Panc1 (cell line): Measurements from ENCODE around the gene PPIP5K2. TPM values are rescaled to one million over a fixed set of nuclear protein-coding genes. Genes with fewer than 3 reads are reported as not detected.

Experiments
- ATAC-seq: fragments of 200-7000 bp; cut with Tn5 transposase; 2 replicates; pipeline ENCODE4 v1.9.1; 2020; ENCODE audit warnings: mild to moderate bottlenecking, moderate library complexity
- BruUV-seq: library from RNA; stranded (reverse); fragments of 400-500 nt; replicated peaks from 2 replicates; lab custom pipeline; 2021; lab: Mats Ljungman, UMichigan
- CTCF ChIA-PET: fragments of 300-600 bp; sonication (Branson Sonifier 250); formaldehyde crosslinking; loops from one replicate; lab custom pipeline; 2022; ENCODE audit warnings: antibody characterized with exemption; lab: Charles Lee
- POLR2A ChIA-PET: fragments of 300-600 bp; sonication (Branson Sonifier 250); formaldehyde crosslinking; loops from one replicate; lab custom pipeline; 2022; ENCODE audit warnings: antibody characterized with exemption; lab: Charles Lee
- DNase-seq: peaks from one replicate; pipeline ENCODE4 v3.0.0-alpha.2; 2010; ENCODE audit warnings: low read depth, low spot score
- H3K27ac ChIP-seq: 2 replicates; pipeline ENCODE4 v1.5.1; 2011; ENCODE audit warnings: mild to moderate bottlenecking, low read length, inconsistent platforms
- H3K27me3 ChIP-seq: fragments of 200-500 bp; sonication (Bioruptor generic); 2 replicates; pipeline ENCODE4 v1.6.0; 2014; ENCODE audit warnings: low read length, inconsistent platforms; ENCODE audit not compliant: control insufficient read depth, insufficient read depth
- H3K36me3 ChIP-seq: fragments of 200-500 bp; sonication (Bioruptor generic); 2 replicates; pipeline ENCODE4 v1.5.1; 2014; ENCODE audit warnings: inconsistent platforms, mild to moderate bottlenecking, low read length, moderate library complexity; ENCODE audit not compliant: control insufficient read depth, insufficient read depth
- H3K4me1 ChIP-seq: 2 replicates; pipeline ENCODE4 v1.5.1; 2011; ENCODE audit warnings: inconsistent platforms, mild to moderate bottlenecking, low read length, moderate library complexity; ENCODE audit not compliant: control insufficient read depth, insufficient read depth
- H3K4me3 ChIP-seq, 2 experiments: 2 replicates each; pipeline ENCODE4 v1.5.1; 2011 to 2012; ENCODE audit warnings: low read depth in 2 of 2, low read length in 2 of 2, mild to moderate bottlenecking in 2 of 2, inconsistent platforms in 1 of 2, moderate library complexity in 1 of 2
- H3K9me3 ChIP-seq: fragments of 200-500 bp; sonication (Bioruptor generic); 2 replicates; pipeline ENCODE4 v1.5.1; 2014; ENCODE audit warnings: low read depth, mild to moderate bottlenecking, inconsistent platforms, low read length, moderate library complexity; ENCODE audit not compliant: control insufficient read depth, insufficient read depth
- POLR2AphosphoS5 ChIP-seq: IDR thresholded peaks from 2 replicates; pipeline ENCODE4 v1.6.1; 2012; ENCODE audit warnings: mild to moderate bottlenecking, low read depth, low read length, moderate library complexity
- SIN3A ChIP-seq: IDR thresholded peaks from 2 replicates; pipeline ENCODE4 v1.6.1; 2012; ENCODE audit warnings: low read depth, mild to moderate bottlenecking, low read length, moderate library complexity, borderline replicate concordance; ENCODE audit not compliant: insufficient read depth
- TCF7L2 ChIP-seq: IDR thresholded peaks from 2 replicates; pipeline ENCODE4 v1.6.1; 2011; ENCODE audit warnings: mild to moderate bottlenecking, low read depth, low read length, inconsistent platforms
- in situ Hi-C: cut with HindIII; loops from 2 replicates; pipeline ENCODE4 v1.10.0; 2016; ENCODE audit warnings: low sequenced_read_pairs, low pct_unique_long_range_greater_than_20kb
- intact Hi-C: fragments of 100-400 bp; cut with micrococcal nuclease; formaldehyde crosslinking; loops from one replicate; pipeline ENCODE4 v1.10.0; 2022; ENCODE audit not compliant: unreplicated experiment
- total RNA-seq: library from RNA; stranded (reverse); gene quantifications from one replicate; pipeline ENCODE4 v1.2.1, GENCODE V29; 2021; ENCODE audit not compliant: unreplicated experiment
- TF ChIP-seq, protein P1 (sequence below): fragments of 450-650 bp; IDR thresholded peaks from 2 replicates; pipeline ENCODE4 v1.5.1; 2017; ENCODE audit warnings: mild to moderate bottlenecking
- TF ChIP-seq, protein P2 (sequence below), 2 experiments: IDR thresholded peaks; 2 replicates each; pipeline ENCODE4 v1.6.1; 2011 to 2012; ENCODE audit warnings: low read depth in 2 of 2, control low read depth in 1 of 2, low read length in 1 of 2, mild to moderate bottlenecking in 1 of 2, moderate library complexity in 1 of 2; ENCODE audit not compliant: insufficient read depth in 1 of 2

The PPIP5K2 gene
- total RNA-seq, 1 experiment from 2014 or later = 56.8 TPM

DNA sequence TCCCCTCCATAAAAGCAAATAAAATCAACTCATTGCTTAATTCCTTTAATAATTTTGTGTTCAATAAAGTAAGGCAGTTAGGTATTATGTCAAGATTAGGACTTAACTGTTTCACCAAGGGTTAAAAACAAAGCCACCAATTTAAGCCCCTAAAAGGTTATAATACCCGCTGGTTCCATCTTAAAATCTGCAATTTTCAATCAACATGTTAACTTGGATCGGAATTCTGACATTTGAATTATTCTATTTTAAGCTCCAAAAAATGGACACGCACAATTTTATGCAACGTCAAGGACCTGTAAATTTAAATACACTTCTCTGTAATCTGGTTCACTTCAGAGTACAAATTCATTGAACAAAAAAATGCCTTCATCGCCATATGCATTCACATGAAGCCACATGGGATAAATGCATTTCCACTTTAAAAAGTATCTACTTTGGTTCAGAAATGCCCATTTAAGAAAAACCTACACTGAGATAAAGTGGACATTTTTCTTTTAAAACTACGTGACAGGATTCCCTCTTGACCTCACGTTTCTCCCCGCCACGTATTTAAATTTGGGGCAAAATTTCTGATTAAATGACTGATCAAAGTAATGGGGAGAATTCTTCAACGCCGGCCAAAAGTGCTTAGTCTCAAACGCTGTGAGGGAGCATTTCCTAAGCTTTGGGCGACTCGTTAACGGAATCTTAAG lies 884 bp upstream of the PPIP5K2 start:
- ChIA-PET POLR2A (interaction anchor here (0.6 kb wide), 1 partner anchor 10 kb away, joined by 3 read pairs; no protein-coding TSS in a partner anchor), CTCF (no interaction called here)
- Histone ChIP-seq H3K27me3 (no peaks in the 10 kb centered on the region), H3K9me3 (no peaks in the 10 kb centered on the region), H3K27ac (peak overlapping the region; percentile 100), H3K4me1 (peaks cover 19% of the 10 kb centered on the region; the same call in 1 of the 2 replicates), H3K4me3 (peak overlapping the region; percentile 98 to 100), H3K36me3 (peaks cover 8% of the 10 kb centered on the region; the same call in 1 of the 2 replicates)
- TF ChIP-seq POLR2AphosphoS5 = no peak
- TF ChIP-seq SIN3A = no peak
- TF ChIP-seq TCF7L2 = no peak
- TF ChIP-seq, protein P1, sequence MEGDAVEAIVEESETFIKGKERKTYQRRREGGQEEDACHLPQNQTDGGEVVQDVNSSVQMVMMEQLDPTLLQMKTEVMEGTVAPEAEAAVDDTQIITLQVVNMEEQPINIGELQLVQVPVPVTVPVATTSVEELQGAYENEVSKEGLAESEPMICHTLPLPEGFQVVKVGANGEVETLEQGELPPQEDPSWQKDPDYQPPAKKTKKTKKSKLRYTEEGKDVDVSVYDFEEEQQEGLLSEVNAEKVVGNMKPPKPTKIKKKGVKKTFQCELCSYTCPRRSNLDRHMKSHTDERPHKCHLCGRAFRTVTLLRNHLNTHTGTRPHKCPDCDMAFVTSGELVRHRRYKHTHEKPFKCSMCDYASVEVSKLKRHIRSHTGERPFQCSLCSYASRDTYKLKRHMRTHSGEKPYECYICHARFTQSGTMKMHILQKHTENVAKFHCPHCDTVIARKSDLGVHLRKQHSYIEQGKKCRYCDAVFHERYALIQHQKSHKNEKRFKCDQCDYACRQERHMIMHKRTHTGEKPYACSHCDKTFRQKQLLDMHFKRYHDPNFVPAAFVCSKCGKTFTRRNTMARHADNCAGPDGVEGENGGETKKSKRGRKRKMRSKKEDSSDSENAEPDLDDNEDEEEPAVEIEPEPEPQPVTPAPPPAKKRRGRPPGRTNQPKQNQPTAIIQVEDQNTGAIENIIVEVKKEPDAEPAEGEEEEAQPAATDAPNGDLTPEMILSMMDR = no peak
- TF ChIP-seq, protein P2, sequence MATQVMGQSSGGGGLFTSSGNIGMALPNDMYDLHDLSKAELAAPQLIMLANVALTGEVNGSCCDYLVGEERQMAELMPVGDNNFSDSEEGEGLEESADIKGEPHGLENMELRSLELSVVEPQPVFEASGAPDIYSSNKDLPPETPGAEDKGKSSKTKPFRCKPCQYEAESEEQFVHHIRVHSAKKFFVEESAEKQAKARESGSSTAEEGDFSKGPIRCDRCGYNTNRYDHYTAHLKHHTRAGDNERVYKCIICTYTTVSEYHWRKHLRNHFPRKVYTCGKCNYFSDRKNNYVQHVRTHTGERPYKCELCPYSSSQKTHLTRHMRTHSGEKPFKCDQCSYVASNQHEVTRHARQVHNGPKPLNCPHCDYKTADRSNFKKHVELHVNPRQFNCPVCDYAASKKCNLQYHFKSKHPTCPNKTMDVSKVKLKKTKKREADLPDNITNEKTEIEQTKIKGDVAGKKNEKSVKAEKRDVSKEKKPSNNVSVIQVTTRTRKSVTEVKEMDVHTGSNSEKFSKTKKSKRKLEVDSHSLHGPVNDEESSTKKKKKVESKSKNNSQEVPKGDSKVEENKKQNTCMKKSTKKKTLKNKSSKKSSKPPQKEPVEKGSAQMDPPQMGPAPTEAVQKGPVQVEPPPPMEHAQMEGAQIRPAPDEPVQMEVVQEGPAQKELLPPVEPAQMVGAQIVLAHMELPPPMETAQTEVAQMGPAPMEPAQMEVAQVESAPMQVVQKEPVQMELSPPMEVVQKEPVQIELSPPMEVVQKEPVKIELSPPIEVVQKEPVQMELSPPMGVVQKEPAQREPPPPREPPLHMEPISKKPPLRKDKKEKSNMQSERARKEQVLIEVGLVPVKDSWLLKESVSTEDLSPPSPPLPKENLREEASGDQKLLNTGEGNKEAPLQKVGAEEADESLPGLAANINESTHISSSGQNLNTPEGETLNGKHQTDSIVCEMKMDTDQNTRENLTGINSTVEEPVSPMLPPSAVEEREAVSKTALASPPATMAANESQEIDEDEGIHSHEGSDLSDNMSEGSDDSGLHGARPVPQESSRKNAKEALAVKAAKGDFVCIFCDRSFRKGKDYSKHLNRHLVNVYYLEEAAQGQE (IDR thresholded peaks at IDR 0.05; ENCODE audit: insufficient read depth in 1 of 2, low read depth in 2 of 2, low read length in 1 of 2) = no peak
- intact Hi-C loops = no loop called here
- BruUV-seq = TSS peak; percentile 96
- DNase-seq = peak; percentile 22
- in situ Hi-C loops = no loop called here
- ATAC-seq = no peak

DNA sequence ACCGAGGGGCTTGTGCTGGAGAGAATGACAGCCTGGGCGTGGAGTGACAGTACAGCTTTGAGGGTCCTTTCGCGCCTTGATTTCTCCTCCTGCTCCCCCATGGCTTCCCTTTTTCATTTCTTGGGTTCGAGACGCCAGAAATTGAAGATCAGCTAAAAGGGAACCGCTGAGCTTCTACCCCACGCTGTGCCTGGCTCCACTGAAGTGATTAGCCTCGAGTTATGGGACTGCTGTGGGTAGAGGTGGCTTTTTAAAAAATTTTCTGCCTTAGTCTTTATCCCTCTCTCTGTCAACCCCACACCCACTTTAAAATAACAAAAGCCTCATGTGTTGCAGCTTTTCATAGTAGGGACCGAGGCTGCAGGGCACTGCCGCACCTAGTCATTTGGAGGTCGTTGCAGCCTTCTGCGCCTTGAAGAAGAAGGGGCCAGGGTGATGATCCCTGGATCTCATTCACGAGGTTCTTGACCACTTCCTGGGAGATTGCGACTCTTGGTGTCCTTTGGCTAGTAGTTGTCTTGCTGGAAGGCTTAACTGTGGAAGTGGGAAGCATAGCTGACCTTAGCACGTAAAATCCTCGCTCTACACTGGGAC lies 603 bp downstream of the PPIP5K2 start:
- H3K4me1 ChIP-seq = peaks cover 16% of the 10 kb centered on the region; the same call in 1 of the 2 replicates
- H3K36me3 ChIP-seq = peaks cover 8% of the 10 kb centered on the region; the same call in 1 of the 2 replicates
- in situ Hi-C loops (no loop called here), intact Hi-C loops (loop anchor here (10.0 kb wide), 1 partner anchor 336 kb away; no protein-coding TSS in a partner anchor)
- peak overlapping the region; percentile 98 to 100 for H3K4me3 ChIP-seq
- no peaks in the 10 kb centered on the region for H3K27me3 ChIP-seq
- H3K27ac ChIP-seq = peak overlapping the region; percentile 100
- no peak for TF ChIP-seq SIN3A
- TF ChIP-seq, protein P2 (IDR thresholded peaks at IDR 0.05; ENCODE audit: insufficient read depth in 1 of 2, low read depth in 2 of 2, low read length in 1 of 2) = no peak
- ChIA-PET CTCF (no interaction called here), POLR2A (no interaction called here)
- no peaks in the 10 kb centered on the region for H3K9me3 ChIP-seq
- ATAC-seq (no peak), DNase-seq (no peak)
- BruUV-seq = no TSS peak
